K562 (cell line): ENCODE data around the gene PRPF38A. TPM values are rescaled to one million over a fixed set of nuclear protein-coding genes. Genes with fewer than 3 reads are reported as not detected.

Experiments
- ATAC-seq: fragments of 200-7000 bp; cut with Tn5 transposase; 3 replicates; pipeline ENCODE4 v1.9.1; 2020; ENCODE audit warnings: moderate library complexity
- BruUV-seq: library from RNA; stranded (reverse); fragments of 400-500 nt; replicated peaks from 2 replicates; lab custom pipeline; 2021; lab: Mats Ljungman, UMichigan
- CTCF ChIA-PET: fragments of 300-600 bp; formaldehyde crosslinking; extraction: SDS; loops from one replicate; lab custom pipeline; 2021; ENCODE audit warnings: low intra/inter-chr PET ratio; lab: Yijun Ruan, JAX
- POLR2A ChIA-PET: fragments of 300-600, 350-650 bp; sonication (Branson Sonifier 250); formaldehyde crosslinking; extraction: SDS; loops from one replicate; lab custom pipeline; 2021; ENCODE audit warnings: antibody characterized with exemption, inconsistent platforms; lab: Yijun Ruan, JAX
- DNase-seq, 4 experiments: peaks; one replicate each; pipeline versions ENCODE4 v3.0.0 to v3.0.0-alpha.2; 2011 to 2018; ENCODE audit warnings: low spot score in 3 of 4, mixed read lengths in 3 of 4; ENCODE audit errors: extremely low read depth in 1 of 4
- FAIRE-seq: peaks from 2 replicates; lab custom pipeline; 2011; peaks lifted over from hg19 to GRCh38; lab: Jason Lieb, UNC
- H2AFZ ChIP-seq: 2 replicates; pipeline ENCODE4 v1.6.0; 2011; ENCODE audit warnings: low read depth, low read length, control low read depth, inconsistent platforms
- H3K27ac ChIP-seq: fragments of 200-600 bp; 3 replicates; pipeline ENCODE4 v1.8.0; 2011; ENCODE audit warnings: low read depth, mild to moderate bottlenecking, control low read depth, inconsistent platforms, low read length, moderate library complexity, mixed read lengths; ENCODE audit errors: extremely low read depth
- H3K27me3 ChIP-seq, 2 experiments: fragments of 300-600 bp in 1 of 2; 2 replicates in 1 of 2; 3 replicates in 1 of 2; pipeline versions ENCODE4 v1.6.0 to v1.8.0; 2011; ENCODE audit warnings: inconsistent platforms in 2 of 2, low read length in 2 of 2, mild to moderate bottlenecking in 1 of 2, mixed read lengths in 1 of 2, moderate library complexity in 1 of 2; ENCODE audit not compliant: control insufficient read depth in 2 of 2, insufficient read depth in 2 of 2
- H3K36me3 ChIP-seq: fragments of 300-600 bp; 3 replicates; pipeline ENCODE4 v1.8.0; 2011; ENCODE audit warnings: mild to moderate bottlenecking, low read length, inconsistent platforms; ENCODE audit not compliant: control insufficient read depth, insufficient read depth
- H3K4me1 ChIP-seq, 2 experiments: fragments of 200-600 bp in 1 of 2; replicated peaks in 1 of 2; 2 replicates in 1 of 2; 3 replicates in 1 of 2; pipeline versions ENCODE4 v1.5.1 to v1.8.0; 2011; ENCODE audit warnings: inconsistent platforms in 2 of 2, low read length in 2 of 2, mild to moderate bottlenecking in 1 of 2, mixed read lengths in 1 of 2, moderate library complexity in 1 of 2; ENCODE audit not compliant: control insufficient read depth in 2 of 2, insufficient read depth in 2 of 2
- H3K4me2 ChIP-seq: 2 replicates; pipeline ENCODE4 v1.6.1; 2011; ENCODE audit warnings: low read length, control low read depth, inconsistent platforms, mixed read lengths; ENCODE audit not compliant: insufficient read depth
- H3K4me3 ChIP-seq: fragments of 200-600 bp; sonication (generic), shearing (Covaris generic); 2 replicates; pipeline ENCODE4 v1.5.1; 2016; ENCODE audit warnings: control low read depth, inconsistent platforms
- H3K79me2 ChIP-seq: fragments of 200-600 bp; 3 replicates; pipeline ENCODE4 v1.8.0; 2011; ENCODE audit warnings: low read length, inconsistent platforms; ENCODE audit not compliant: control insufficient read depth, insufficient read depth
- H3K9ac ChIP-seq, 2 experiments: 2 replicates each; pipeline versions ENCODE4 v1.6.0 to v1.6.1; 2011; ENCODE audit warnings: low read depth in 2 of 2, low read length in 2 of 2, control low read depth in 1 of 2, inconsistent platforms in 1 of 2, mild to moderate bottlenecking in 1 of 2, mixed read lengths in 1 of 2; ENCODE audit not compliant: insufficient read depth in 1 of 2
- H3K9me1 ChIP-seq: one replicate; pipeline ENCODE4 v1.6.0; 2011; ENCODE audit warnings: inconsistent platforms, mild to moderate bottlenecking, low read length, moderate library complexity; ENCODE audit not compliant: control insufficient read depth, insufficient read depth
- H3K9me3 ChIP-seq: replicated peaks from 2 replicates; pipeline ENCODE4 v1.5.1; 2011; ENCODE audit warnings: low read depth, low read length, inconsistent platforms; ENCODE audit not compliant: control insufficient read depth, insufficient read depth
- H4K20me1 ChIP-seq: replicated peaks from 2 replicates; pipeline ENCODE4 v1.6.1; 2011; ENCODE audit warnings: low read length, inconsistent platforms, mixed read lengths; ENCODE audit not compliant: control insufficient read depth, insufficient read depth
- CHCHD3 ChIP-seq: fragments of 250-450 bp; sonication (Bioruptor Pico); IDR thresholded peaks from 2 replicates; pipeline ENCODE4 v2.1.2; 2022; ENCODE audit warnings: mild to moderate bottlenecking
- CTCF ChIP-seq, 3 experiments: IDR thresholded peaks in 2 of 3; conservative IDR thresholded peaks in 1 of 3; 2 replicates each; pipeline ENCODE4 v1.5.1; 2011 to 2012; ENCODE audit warnings: low read length in 3 of 3, mild to moderate bottlenecking in 3 of 3, control low read depth in 2 of 3, improper control_type of control experiment in 1 of 3, inconsistent platforms in 1 of 3, low read depth in 1 of 3, mixed read lengths in 1 of 3, moderate library complexity in 1 of 3; ENCODE audit not compliant: insufficient read depth in 2 of 3
- E4F1 ChIP-seq: fragments of 250-450 bp; sonication (Bioruptor Pico); IDR thresholded peaks from 2 replicates; pipeline ENCODE4 v1.5.0; 2021; ENCODE audit warnings: mild to moderate bottlenecking, borderline replicate concordance
- GMEB1 ChIP-seq: fragments of 250-450 bp; sonication (Bioruptor Pico); IDR thresholded peaks from 2 replicates; pipeline ENCODE4 v1.4.0; 2020; ENCODE audit warnings: mild to moderate bottlenecking
- HMGN3 ChIP-seq: IDR thresholded peaks from 2 replicates; pipeline ENCODE4 v1.6.1; 2011; ENCODE audit warnings: borderline replicate concordance, low read depth, mild to moderate bottlenecking, mixed read lengths, low read length; ENCODE audit not compliant: insufficient read length; ENCODE audit errors: extremely low read depth
- MCM2 ChIP-seq: fragments of 450-650 bp; IDR thresholded peaks from 2 replicates; pipeline ENCODE4 v1.6.1; 2017; ENCODE audit warnings: low read depth, mild to moderate bottlenecking
- MYBL2 ChIP-seq, 2 experiments: fragments of 450-650 bp in 1 of 2; sonication (generic) in 1 of 2; formaldehyde crosslinking in 1 of 2; IDR thresholded peaks; 2 replicates each; pipeline versions ENCODE4 v1.6.1 to v1.8.1; 2017 to 2022; ENCODE audit warnings: borderline replicate concordance in 1 of 2, inconsistent platforms in 1 of 2, low read depth in 1 of 2, mild to moderate bottlenecking in 1 of 2, missing genetic modification reagents in 1 of 2, moderate library complexity in 1 of 2
- PHF20 ChIP-seq: fragments of 450-650 bp; IDR thresholded peaks from 2 replicates; pipeline ENCODE4 v1.6.1; 2018; ENCODE audit not compliant: partially characterized antibody
- PYGO2 ChIP-seq: fragments of 450-650 bp; IDR thresholded peaks from 2 replicates; pipeline ENCODE4 v1.6.1; 2016; ENCODE audit warnings: mild to moderate bottlenecking, missing genetic modification characterization, moderate library complexity, missing compliant biosample characterization
- SMAD3 ChIP-seq: fragments of 450-650 bp; formaldehyde crosslinking; conservative IDR thresholded peaks from 2 replicates; pipeline ENCODE4 v1.4.0; 2020; ENCODE audit warnings: mild to moderate bottlenecking
- TRIM24 ChIP-seq, 2 experiments: fragments of 450-650 bp; IDR thresholded peaks; 2 replicates each; pipeline ENCODE4 v1.6.1; 2016
- XRCC3 ChIP-seq: fragments of 450-650 bp; IDR thresholded peaks from 2 replicates; pipeline ENCODE4 v1.6.1; 2017; ENCODE audit warnings: mild to moderate bottlenecking, moderate library complexity
- ZNF444 ChIP-seq: fragments of 250-450 bp; sonication (Bioruptor Pico); IDR thresholded peaks from 2 replicates; pipeline ENCODE4 v1.4.0; 2020; ENCODE audit warnings: mild to moderate bottlenecking, moderate library complexity
- WGBS: fragments of 100-300 bp; shearing (Covaris generic); methylation state at CpG from one replicate; pipeline ENCODE4 v1.1.6; 2016; ENCODE audit warnings: low coverage, mixed read lengths; ENCODE audit not compliant: insufficient coverage; ENCODE audit errors: missing lambda C conversion rate; 5-methylcytosine and 5-hydroxymethylcytosine counted together
- in situ Hi-C: fragments of 300-500 bp; cut with MboI; formaldehyde crosslinking; loops from 4 replicates; pipeline ENCODE4 v1.15.0; 2018; ENCODE audit warnings: inconsistent platforms, mixed read lengths
- intact Hi-C: fragments of 100-400 bp; cut with micrococcal nuclease; formaldehyde crosslinking; loops from 2 replicates; pipeline ENCODE4 v1.14.2; 2022
- polyA plus RNA-seq, 8 experiments: library from polyadenylated mRNA; depleted of rRNA in 4 of 8; stranded (reverse) in 5 of 8; unstranded in 3 of 8; fragments of >200 nt; fragmentation: Nextera tagmentation in 2 of 8; fragmentation: Illumina TruSeq in 1 of 8; extraction: Ambion mirVana in 2 of 8; extraction: Trizol in 1 of 8; gene quantifications; 2 replicates each; pipeline versions ENCODE4 v1.2.1 to v1.2.3, GENCODE V29; 2011 to 2014; ENCODE audit warnings: inconsistent platforms in 1 of 8, missing spikeins in 1 of 8
- total RNA-seq, 7 experiments: library from RNA; depleted of rRNA in 6 of 7; stranded (reverse); fragments of >200 nt in 6 of 7; fragmentation: Illumina TruSeq in 2 of 7; extraction: Trizol in 2 of 7; gene quantifications; 2 replicates each; pipeline versions ENCODE4 v1.2.1 to v1.2.3, GENCODE V29; 2011 to 2021; ENCODE audit warnings: low replicate concordance in 1 of 7
- TF ChIP-seq, protein P1 (sequence below): fragments of 250-450 bp; sonication (Bioruptor Pico); IDR thresholded peaks from 2 replicates; pipeline ENCODE4 v1.8.0; 2021; ENCODE audit warnings: mild to moderate bottlenecking, moderate library complexity

Gene PRPF38A
- total and polyA plus RNA-seq, 9 of the 15 experiments (the other 6 are each of a cell fraction or from before 2014, with no cell fraction given): 53.6 to 198 (median 89.2) TPM

- H4K20me1 ChIP-seq: no peaks in the 10 kb centered on the region
- H3K4me2 ChIP-seq: no peak overlapping the region
- H3K27ac ChIP-seq: no peak overlapping the region
- peaks cover 0 to 14% of the 10 kb centered on the region in 2 experiments; a peak in 4 of 5 replicates for H3K4me1 ChIP-seq
- ChIA-PET POLR2A (interaction anchor here (0.6 to 7.7 kb wide), 2 partner anchors 9 to 14 kb away, joined by 3 to 58 read pairs; partner anchors contain the start of genes ORC1 and PRPF38A), CTCF (no interaction called here)
- DNase-seq (no peak), ATAC-seq (no peak), FAIRE-seq (no peak)
- no peaks in the 10 kb centered on the region for H3K9me3 ChIP-seq
- H3K9me1 ChIP-seq: no peaks in the 10 kb centered on the region
- in situ Hi-C loops (no loop called here), intact Hi-C loops (no loop called here)
- no peaks in the 10 kb centered on the region for H3K79me2 ChIP-seq
- BruUV-seq: no TSS peak
- H3K4me3 ChIP-seq: no peak overlapping the region
- H3K9ac ChIP-seq: no peak overlapping the region
- H3K27me3 ChIP-seq: no peaks in the 10 kb centered on the region
- H3K36me3 ChIP-seq: peaks cover 83% of the 10 kb centered on the region
- no peak overlapping the region for H2AFZ ChIP-seq
- WGBS: 100% methylated on average over 1 of the region's 1 CpG
- no peak for TF ChIP-seq E4F1 (CRISPR knock-in tag)
- no peak for TF ChIP-seq MYBL2 (IDR thresholded peaks at IDR 0.05; ENCODE audit: low read depth)
- no peak for TF ChIP-seq MYBL2 (CRISPR knock-in tag; IDR thresholded peaks at IDR 0.05; ENCODE audit: borderline replicate concordance)
- no peak for TF ChIP-seq CTCF (IDR thresholded peaks at IDR 0.05 in 2 of 3, conservative IDR thresholded peaks at IDR 0.05 in 1 of 3; ENCODE audit: insufficient read depth in 2 of 3, low read depth in 1 of 3, low read length in 3 of 3)
- TF ChIP-seq XRCC3: no peak
- no peak for TF ChIP-seq TRIM24 (IDR thresholded peaks at IDR 0.05)
- TF ChIP-seq HMGN3: no peak
- no peak for TF ChIP-seq PHF20
- TF ChIP-seq GMEB1 (CRISPR knock-in tag): no peak
- no peak for TF ChIP-seq ZNF444
- no peak for TF ChIP-seq SMAD3 (CRISPR knock-in tag)
- no peak for TF ChIP-seq CHCHD3 (CRISPR knock-in tag)
- TF ChIP-seq, protein P1, sequence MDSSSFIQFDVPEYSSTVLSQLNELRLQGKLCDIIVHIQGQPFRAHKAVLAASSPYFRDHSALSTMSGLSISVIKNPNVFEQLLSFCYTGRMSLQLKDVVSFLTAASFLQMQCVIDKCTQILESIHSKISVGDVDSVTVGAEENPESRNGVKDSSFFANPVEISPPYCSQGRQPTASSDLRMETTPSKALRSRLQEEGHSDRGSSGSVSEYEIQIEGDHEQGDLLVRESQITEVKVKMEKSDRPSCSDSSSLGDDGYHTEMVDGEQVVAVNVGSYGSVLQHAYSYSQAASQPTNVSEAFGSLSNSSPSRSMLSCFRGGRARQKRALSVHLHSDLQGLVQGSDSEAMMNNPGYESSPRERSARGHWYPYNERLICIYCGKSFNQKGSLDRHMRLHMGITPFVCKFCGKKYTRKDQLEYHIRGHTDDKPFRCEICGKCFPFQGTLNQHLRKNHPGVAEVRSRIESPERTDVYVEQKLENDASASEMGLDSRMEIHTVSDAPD: no peak
- no peak for TF ChIP-seq PYGO2
- TF ChIP-seq MCM2: no peak
Observed at GRCh38 chr1:52420713-52421112, 16.3 kb downstream of the PRPF38A start.
